Measurements from ENCODE around the gene ATG101. TPM values are rescaled to one million over a fixed set of nuclear protein-coding genes. Genes with fewer than 3 reads are reported as not detected.

Gene ATG101
- total and polyA plus RNA-seq, 2 donors (not counting 1 experiment from before 2014, with no cell fraction given), result 19.4 to 50.3 TPM

GRCh38 chr12:52043386-52044212 is 26.2 kb upstream of the ATG101 start:
- no peak overlapping the region for H3K27ac Mint-ChIP-seq

More at GRCh38 chr12:52043386-52044212, 26.2 kb upstream of the ATG101 start:
- H3K27me3 ChIP-seq (replicated peaks in 1 of 4; ENCODE audit: control extremely low read depth in 1 of 4, control insufficient read depth in 3 of 4, insufficient read depth in 4 of 4, low read length in 3 of 4), result no peaks in the 10 kb centered on the region
- DNase-seq (no peak), ATAC-seq (ENCODE audit: low read depth) (no peak)
- intact Hi-C loops (cut with micrococcal nuclease), result no loop called here
- H3K4me2 ChIP-seq (replicated peaks; ENCODE audit: low read depth, low read length, poor library complexity, severe bottlenecking), result peak overlapping the region; percentile 78
- ChIA-PET POLR2A (interaction anchor here (0.7 kb wide), 1 partner anchor 11 kb away, joined by 3 read pairs; no protein-coding TSS in a partner anchor), CTCF (interaction anchor here (1.0 to 32.6 kb wide), 4 partner anchors 18 to 73 kb away, joined by 3 to 1315 read pairs (median 22); partner anchors contain the start of genes ATG101 and SMIM41)
- H3K9me3 ChIP-seq (ENCODE audit: control extremely low read depth in 1 of 3, control insufficient read depth in 2 of 3, insufficient read depth in 1 of 3, low read length in 2 of 3), result no peaks in the 10 kb centered on the region
- Mint-ChIP-seq H3K9me3 (ENCODE audit: insufficient read depth) (no peaks in the 10 kb centered on the region), H3K27me3 (no peaks in the 10 kb centered on the region), H3K4me3 (no peak overlapping the region), H3K4me1 (peaks cover 51% of the 10 kb centered on the region)
- H3K9ac ChIP-seq (ENCODE audit: low read length), result no peak overlapping the region
- no peaks in the 10 kb centered on the region for H3K36me3 ChIP-seq (replicated peaks in 1 of 2; ENCODE audit: control extremely low read depth in 1 of 2, control insufficient read depth in 1 of 2, extremely low read depth in 1 of 2, insufficient read depth in 2 of 2, low read length in 1 of 2)
- H3K4me1 ChIP-seq (ENCODE audit: control insufficient read depth in 2 of 2, insufficient read depth in 2 of 2, low read length in 2 of 2), result peaks cover 27 to 38% of the 10 kb centered on the region in 2 donors
- 92% methylated on average over 18 of the region's 21 CpGs for WGBS (ENCODE audit: insufficient coverage)
- no peaks in the 10 kb centered on the region for H4K20me1 ChIP-seq (ENCODE audit: control insufficient read depth, insufficient read depth, low read length, poor library complexity, severe bottlenecking)
- H3K27ac ChIP-seq (ENCODE audit: low read length in 2 of 2), result no peak overlapping the region
- H3K4me3 ChIP-seq (ENCODE audit: control extremely low read depth in 1 of 5, extremely low read depth in 1 of 5, insufficient read depth in 1 of 5, low read depth in 2 of 5, low read length in 4 of 5), result no peak overlapping the region
- no peak overlapping the region for H2AFZ ChIP-seq (ENCODE audit: insufficient read depth, low read depth, low read length, poor library complexity, severe bottlenecking)
- H3K79me2 ChIP-seq (ENCODE audit: control insufficient read depth, insufficient read depth, low read length), result peaks cover 44% of the 10 kb centered on the region
- TF ChIP-seq CTCF (IDR thresholded peaks at IDR 0.05) (no peak), EZH2 (IDR thresholded peaks at IDR 0.05; ENCODE audit: borderline replicate concordance, insufficient read depth, low read depth, low read length, poor library complexity, severe bottlenecking) (no peak)
